ENCODE measurements around the gene PCDHGB3.
"Not testable (repeated sequence)": the region's sequence is repeated elsewhere in the genome, so short reads cannot be mapped to it uniquely, and the experiment has no call there.

- not testable (repeated sequence) for TF ChIP-seq CTCF (IDR thresholded peaks at IDR 0.05; ENCODE audit: poor library complexity, severe bottlenecking); POLR2AphosphoS5 (IDR thresholded peaks at IDR 0.05); EP300 (conservative IDR thresholded peaks at IDR 0.05; ENCODE audit: poor library complexity, severe bottlenecking); EZH2 (IDR thresholded peaks at IDR 0.05; ENCODE audit: borderline replicate concordance, insufficient read depth, low read length, poor library complexity, severe bottlenecking); REST (IDR thresholded peaks at IDR 0.05; ENCODE audit: borderline replicate concordance); MXI1 (conservative IDR thresholded peaks at IDR 0.05; ENCODE audit: poor library complexity, severe bottlenecking); TAF1 (IDR thresholded peaks at IDR 0.05; ENCODE audit: low read depth); SMC3 (conservative IDR thresholded peaks at IDR 0.05; ENCODE audit: poor library complexity)
These were observed 37.5 kb upstream of the PCDHGB3 start for GRCh38 chr5:141332571-141332970.

Measured in neural cell (in vitro differentiated cells).